CD4-positive, alpha-beta T cell treated with Interferon alpha-2 for 1 hour (primary cell): ENCODE measurements around the gene MORC4.

Source experiments
- DNase-seq, 2 donors: peaks; one replicate each; pipeline ENCODE4 v3.0.0-alpha.2; 2020 to 2022

Gene MORC4

DNA sequence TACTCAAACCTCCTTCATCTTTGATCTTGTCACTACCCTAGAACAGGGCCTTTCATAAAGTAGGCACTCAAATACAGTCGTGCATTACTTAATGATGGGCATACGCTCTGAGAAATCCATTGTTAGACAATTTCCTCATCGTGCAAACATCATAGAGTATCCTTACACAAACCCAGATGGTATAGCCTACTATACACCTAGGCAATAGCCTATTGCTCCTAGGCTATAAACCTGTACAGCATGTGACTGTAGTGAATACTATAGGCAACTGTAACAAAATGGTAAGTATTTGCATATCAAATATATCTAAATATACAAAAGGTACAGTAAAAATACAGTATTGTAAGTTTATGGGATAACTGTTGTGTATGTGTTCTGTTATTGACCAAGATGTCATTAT is 47.9 kb downstream of the MORC4 start:
- no peak for DNase-seq

DNA sequence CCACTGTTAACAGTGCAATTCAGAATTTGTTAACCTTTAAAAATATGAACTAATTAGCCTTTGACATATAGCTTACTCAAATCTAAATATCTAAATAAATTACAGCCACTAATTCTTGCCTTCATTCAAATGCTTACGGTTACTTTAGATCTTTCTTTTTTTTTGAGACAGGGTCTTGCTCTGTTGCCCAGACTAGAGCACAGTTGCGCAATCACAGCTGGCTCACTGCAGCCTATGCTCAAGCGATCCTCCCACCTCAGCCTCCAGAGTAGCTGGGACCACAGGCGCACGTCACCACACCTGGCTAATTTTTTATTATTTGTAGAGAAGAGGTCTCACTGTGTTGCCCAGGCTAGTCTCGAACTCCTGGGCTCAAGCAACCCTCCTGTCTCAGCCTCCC is 48.8 kb downstream of the MORC4 start:
- no peak for DNase-seq

DNA sequence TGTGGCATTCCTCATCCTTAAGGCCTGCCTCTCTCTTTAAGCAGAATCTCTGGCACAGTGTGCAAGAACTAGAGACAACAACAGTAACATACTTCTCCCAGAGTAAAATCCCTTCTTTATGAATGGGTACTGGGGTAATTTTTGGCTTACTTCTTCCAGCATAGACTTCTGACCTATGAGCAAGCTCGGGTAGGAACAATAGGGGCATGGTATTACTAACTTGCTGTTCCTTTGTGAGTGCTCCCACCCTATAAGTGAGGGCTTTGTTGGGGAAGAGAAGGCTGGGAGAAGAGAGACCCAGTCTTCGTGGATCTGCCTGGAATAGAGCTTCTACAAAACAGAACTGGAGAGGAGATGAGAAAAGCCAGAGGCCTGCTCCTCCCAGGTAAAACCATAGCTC is 49.6 kb downstream of the MORC4 start:
- DNase-seq, result no peak

DNA sequence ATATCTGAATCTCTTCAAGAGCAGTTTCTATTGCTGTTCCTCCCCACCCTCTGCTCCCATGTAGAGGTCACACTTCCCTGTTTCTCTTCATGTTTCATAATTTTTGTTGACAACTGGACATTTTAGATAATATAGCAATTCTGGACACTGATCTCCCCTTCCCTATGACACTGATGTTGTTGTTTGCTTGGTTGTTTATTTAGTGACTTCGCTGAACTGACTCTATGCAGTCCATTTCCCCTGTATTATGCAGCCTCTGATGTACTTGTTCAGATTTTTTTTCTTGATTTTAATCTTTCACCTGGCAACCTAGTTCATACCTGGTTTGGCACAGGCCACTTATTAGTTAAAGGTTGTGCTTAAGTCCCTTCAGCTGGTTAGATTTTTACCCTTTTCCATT is 50.6 kb downstream of the MORC4 start:
- DNase-seq, result no peak

DNA sequence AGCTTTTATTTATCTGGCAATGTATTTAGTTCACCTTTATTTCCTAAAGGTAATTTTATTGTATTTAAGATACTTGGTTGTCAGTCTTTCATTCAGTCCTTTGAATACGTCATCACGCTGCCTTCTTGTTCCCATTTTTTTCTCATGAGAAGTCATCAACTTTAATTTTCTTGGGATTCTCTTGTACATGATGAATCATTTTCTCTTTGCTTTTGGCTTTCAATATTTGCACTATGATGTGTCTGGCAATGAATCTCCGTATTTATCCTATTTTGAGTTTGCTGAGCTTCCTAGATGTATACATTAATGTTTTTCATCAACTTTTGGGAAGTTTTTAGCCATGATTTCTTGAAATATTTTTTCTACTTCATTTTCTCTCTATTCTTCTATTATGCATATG is 51.4 kb downstream of the MORC4 start:
- DNase-seq, result no peak

DNA sequence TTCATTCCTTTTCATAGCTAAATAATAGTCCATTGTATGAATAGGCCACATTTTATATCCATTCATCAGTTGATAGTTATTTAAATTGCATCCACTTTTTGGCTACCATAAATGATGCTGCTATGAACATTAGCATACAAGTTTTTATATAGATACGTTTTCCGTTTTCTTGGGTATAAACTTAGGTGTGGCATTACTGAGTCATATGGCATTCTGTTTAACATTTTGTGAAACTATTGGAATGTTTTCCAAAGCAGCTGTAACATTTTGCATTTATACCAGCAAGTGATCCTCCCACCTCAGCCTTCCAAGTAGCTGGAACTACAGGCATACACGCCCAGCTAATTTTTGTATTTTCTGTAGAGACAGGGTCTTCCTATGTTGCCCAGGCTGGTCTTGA is 53.5 kb downstream of the MORC4 start:
- no peak for DNase-seq

DNA sequence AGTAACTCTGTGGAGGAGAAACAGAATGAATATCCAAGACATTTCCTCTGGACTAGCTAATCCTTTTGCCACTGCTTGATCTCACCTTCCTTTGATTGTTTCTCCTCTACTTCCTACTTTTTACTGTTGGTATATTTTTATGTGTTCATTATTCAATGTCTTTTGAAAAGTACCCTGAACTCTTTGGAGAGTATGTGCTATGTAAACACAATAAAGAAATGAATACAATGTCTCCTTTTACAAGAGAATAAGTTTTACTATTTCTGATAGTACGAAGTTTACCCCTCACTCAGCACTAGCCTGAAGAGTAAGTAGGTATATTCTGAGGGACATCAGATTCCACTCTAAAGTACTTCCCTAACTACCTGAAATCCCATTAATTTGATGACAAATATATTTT is 59.9 kb downstream of the MORC4 start:
- no peak for DNase-seq

DNA sequence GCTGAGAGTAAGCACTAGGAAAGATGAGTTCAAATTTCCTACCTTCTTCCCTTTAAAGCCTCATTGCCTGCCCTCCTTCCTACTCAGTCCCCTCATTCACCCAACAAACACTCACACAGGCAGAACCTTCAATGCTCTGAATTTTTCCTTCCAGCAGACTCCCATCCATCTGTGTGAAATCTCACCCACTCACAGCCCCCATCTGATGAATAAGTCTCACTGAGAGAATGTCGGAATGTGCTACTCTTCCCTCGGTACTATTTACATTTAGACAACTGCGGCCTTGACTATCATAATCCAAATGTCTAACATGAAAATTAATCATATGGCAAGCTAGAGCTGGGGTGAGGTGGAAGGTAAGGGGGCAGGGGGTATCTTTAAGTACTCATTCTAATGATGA is 60.4 kb downstream of the MORC4 start:
- no peak for DNase-seq

DNA sequence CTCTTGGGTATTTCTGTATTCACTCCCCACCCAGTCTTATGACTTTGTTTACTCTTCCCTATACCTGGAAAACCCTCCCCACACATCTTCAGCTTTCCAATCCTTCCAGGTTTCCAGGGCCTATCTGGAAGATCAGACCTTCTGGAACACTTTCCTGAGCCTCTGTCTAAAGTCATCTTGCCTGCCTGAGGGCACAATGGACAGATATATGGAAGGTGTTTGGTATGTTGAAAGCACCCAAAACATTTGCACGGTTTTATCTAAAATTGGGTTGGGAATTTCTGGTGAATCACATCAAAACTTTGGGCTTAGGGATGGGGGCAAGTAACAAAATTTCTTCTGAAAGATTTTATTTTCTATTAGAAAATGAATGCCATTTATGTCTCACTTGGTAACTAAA is 63.8 kb downstream of the MORC4 start:
- DNase-seq, result no peak

DNA sequence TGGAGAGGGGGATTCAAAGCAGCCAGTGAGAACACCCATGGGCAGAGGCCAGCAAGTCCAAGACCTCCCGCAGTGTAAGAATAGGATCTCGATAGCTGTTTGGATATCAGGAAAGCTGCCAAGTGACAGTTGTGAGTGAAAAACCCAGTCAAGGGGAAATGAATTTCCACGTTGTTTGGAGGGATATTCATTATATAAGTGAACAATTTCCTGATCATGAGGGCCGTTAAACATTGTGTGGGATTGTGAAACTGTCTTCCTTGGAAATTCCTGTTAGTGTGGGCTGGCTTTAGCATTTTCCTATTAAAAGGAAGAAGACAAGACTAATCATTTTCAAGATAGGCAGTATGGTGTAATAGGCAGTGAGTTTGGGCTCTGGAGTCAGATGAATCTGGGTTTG is 64.8 kb downstream of the MORC4 start:
- no peak for DNase-seq

DNA sequence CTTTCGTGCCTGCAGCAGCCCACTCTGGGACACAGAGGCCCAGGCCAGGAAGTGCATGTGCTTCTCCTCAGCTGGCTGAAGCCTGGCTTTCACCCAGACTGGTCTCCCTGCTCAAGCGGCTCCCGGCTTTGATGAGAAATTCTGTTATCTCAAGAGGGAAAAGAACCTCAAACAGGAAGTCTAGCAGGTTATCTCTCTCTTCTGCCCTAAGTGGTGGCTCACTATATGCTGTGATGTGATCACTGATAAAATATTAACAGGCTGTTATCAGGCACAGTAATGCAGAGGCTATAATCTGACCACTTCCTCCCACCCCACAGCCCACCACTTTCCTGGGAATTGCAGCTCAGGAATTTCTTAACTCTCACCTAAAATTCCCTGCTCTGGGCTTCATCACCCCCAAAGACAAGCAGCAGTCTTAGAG is 66.5 kb downstream of the MORC4 start:
- no peak for DNase-seq

DNA sequence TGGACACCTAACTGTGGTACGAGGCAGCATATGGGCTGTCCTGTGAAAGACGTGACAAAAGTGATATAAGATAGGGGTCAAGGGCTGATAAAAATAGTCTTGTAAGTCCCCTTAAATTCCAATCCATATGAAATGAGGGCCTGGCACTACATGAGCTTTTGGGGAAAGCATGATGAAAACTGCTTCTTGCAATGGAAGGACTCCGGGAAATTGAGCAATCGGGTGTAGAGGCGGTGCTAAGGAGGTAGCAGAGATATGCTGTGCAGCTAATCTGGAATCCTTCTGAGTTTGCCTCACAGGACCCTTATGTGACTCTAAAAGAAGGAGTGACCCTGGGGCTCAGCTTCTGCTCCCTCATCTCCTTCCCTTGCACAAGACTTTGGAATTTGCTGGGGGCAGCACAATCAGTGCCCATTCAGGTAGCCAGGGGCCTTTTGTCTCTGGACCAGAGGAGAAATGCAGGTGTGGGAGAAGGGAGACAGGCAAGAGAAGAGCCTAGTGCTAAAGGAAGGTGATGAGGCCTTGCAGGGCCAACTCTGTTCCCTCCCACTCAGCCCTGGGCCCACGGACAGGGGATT is 67.0 kb downstream of the MORC4 start:
- no peak for DNase-seq

DNA sequence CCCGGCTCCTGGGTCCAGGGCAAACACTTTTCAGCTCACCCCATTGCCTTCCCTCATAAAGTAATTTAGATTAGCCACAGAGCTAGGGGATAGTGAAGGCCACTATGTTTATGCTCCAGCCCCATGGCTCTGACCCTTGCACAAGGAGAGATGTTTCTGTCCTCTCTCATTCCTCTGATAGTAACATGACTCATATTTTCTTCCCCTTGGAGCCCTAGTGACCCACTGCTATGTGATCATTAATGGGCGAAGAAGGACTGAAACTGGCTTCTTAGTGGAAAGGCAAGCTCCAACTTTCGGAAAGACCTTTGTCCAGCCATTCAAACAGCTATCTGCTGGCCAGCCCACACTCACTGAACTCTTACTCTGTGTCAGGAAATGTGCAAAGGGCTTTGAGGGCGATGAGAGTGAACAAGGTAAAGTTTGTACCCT is 67.5 kb downstream of the MORC4 start:
- DNase-seq, result no peak

DNA sequence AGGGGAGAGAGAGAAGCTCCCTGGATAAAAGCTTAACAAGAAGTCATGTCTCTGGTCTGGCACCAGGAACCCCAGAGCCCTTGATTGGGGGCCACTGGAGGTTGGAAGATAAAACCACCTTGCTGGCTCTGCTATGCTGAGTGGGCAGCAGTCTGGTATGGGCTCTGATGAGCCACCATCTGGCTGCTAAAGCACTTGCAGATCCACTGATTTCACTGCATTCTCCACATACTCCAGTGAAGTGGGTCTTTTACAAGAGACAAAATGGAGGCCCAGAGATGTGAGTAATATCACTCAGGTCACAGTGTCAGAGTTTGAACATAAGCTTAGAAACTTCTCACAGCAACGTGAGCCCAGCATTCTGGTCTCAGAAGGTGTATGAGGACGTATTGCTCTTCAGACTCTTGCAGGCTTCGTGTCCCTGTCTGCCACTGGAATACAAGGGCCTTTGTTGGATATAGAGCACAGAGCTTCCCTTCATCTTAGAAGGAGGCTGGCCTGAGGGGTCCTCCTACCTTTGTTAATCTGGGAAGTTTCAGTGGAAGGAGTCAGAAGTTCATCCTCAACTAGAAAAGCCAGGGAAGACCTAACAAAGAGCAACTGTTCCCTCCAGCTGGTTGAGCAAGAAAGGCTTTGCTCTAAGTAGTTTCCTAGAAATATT is 68.1 kb downstream of the MORC4 start:
- no peak for DNase-seq

DNA sequence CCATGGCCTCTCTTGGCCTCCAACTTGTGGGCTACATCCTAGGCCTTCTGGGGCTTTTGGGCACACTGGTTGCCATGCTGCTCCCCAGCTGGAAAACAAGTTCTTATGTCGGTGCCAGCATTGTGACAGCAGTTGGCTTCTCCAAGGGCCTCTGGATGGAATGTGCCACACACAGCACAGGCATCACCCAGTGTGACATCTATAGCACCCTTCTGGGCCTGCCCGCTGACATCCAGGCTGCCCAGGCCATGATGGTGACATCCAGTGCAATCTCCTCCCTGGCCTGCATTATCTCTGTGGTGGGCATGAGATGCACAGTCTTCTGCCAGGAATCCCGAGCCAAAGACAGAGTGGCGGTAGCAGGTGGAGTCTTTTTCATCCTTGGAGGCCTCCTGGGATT is 71.8 kb downstream of the MORC4 start:
- DNase-seq, result no peak

DNA sequence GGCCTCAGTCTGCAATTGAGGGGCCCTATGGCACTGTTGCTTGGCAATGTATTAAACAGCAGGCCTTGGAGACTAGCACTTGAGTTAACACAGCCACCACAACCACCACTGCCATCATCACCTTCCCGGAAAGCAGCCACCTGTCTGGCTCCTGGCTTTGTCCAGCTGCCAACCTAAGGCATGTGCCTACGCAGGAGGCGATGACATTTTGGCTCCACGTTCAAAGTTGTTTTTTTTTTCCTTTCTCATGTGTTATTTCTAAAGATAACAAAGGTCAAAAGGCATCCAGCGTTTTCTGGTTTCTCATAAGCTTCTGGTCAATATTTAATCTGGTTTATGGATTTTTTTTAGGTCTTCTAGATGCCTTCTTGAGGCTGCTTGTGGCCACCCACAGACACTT is 72.3 kb downstream of the MORC4 start:
- DNase-seq, result no peak

DNA sequence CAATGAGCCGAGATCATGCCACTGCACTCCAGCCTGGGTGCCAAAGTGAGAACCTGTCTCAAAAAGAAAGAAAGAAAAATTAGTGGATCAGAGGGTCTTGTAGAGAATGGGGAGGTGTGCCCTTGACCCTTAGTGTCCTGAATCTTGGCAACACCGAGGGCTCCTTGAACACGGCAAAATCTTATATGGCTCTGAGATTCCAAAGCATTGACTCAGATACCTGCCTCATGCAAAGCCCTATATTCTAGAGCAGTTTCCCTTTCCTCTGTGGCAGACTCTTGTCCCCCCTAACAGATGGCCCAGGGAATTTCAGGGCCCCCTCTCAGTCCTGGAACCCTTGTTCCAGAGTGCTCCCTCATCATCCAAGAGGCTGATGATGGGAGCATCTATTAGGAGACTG is 73.0 kb downstream of the MORC4 start:
- no peak for DNase-seq

DNA sequence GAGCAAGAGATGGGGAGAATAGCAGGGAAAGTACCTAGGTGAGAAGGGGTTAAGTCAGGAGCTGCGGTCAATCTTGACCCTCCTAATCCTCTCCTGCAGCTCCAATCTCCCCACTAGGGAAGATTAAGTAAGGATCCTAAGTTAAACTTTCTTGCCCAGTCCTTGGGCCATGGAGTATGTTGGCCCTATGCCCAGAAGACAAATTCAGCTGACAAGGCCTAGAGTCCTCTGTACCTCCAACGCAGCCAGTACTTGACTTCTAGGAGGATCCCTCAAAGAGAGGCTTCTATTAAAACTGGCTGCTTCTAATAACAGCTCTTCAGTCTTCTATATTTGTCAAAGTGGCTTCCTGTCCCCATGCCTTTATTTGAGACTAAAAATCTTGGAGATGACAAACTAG is 78.4 kb downstream of the MORC4 start:
- DNase-seq, result no peak

DNA sequence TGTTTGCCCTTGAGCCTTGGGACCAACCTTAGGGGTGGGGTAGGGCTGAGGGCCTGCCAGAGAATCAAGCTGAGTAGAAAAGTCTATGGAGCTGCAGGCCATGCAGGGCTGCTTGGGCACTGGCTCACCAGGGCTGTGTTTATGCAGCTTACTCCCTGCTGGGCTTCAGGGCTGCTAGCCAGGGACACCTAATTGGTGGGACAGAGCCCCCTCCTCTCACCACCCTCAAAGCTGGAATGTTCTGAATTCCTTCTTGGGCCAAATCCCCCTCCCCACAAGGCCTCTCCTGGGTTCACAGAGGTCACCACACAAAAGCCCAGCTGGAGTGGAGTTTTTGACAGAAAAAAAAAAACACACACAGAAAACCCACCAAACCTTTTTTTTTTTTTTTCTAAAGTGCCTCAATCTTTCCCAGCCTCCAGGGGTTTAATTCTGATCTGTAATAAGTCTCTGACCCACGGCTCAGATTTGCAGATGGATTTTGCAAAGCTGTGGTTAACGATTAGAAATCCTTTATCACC is 80.0 kb downstream of the MORC4 start, which contains the start of gene CLDN2:
CLDN2 (plus strand) TSS at position 471 of the 521 bp plus-strand sequence. CDS start 7,827 bp downstream, outside the sequence.
- DNase-seq, result no peak

DNA sequence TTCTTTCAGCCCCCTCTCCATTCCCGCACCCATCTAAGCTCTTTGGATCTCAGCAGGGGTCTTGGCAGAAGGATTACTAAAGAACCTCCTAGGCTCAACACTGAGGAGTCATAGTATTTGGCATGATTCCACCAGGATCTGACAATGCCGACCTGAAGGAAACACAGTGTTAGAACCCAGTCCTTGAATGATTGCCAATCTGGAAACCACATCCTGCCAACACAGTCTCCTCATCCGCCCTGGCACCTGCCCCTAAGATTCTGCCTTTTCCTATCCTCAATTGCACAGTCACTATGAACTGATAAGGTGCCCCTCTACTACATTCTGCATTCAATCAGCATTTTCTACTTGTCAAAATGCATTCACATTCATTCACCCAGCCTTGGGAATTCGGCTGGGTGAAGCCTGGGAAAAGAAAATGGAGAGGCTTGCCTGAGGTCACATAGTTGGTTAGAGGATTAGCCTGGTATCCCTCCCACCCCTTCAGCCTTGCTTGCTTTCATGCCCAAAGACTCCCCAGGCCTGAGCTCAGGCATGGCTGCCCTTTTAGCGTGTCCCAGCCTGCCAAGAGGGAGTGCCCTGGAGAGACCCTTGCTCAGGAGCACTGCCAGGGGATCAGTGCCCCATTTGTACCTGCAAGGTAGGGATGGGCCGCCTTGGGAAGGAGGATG is 82.0 kb downstream of the MORC4 start:
- peak in 1 of 2 donors; percentile 30 for DNase-seq

DNA sequence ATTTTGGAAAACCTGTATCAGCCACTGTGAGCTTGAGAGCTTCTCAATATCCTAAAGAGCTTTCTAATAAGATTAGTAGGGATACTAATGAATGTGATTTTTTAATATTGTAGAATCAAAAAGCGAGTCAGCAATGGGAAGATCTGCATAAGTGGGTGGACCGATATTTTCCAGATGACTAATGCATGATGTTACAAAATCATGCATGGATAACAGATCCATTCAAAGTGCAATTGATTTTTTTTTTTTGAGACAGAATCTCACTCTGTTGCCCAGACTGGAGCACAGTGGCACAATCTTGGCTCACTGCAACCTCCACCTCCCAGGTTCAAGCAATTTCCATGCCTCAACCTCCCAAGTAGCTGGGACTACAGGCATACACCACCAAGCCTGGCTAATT is 87.1 kb downstream of the MORC4 start:
- no peak for DNase-seq

DNA sequence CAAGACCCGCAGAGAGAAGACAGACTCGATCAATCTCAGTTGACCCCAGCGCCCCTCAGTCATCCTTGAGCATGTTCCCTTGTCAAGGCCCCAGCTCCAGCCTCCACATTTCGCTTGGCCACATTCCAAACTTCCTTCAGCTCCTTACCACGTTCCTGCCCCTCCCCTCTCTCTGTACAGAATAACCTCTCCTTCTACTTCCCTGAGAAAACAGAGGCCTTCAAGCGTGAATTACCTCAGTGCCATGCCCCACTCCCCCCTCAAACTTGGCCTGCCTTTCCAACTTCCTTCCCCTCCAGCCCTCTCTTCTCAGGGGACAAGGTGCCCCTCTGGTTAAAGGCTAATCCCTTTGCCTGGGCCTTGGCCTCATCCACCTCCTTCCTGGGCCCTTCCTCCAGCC is 93.7 kb downstream of the MORC4 start:
- DNase-seq, result no peak

DNA sequence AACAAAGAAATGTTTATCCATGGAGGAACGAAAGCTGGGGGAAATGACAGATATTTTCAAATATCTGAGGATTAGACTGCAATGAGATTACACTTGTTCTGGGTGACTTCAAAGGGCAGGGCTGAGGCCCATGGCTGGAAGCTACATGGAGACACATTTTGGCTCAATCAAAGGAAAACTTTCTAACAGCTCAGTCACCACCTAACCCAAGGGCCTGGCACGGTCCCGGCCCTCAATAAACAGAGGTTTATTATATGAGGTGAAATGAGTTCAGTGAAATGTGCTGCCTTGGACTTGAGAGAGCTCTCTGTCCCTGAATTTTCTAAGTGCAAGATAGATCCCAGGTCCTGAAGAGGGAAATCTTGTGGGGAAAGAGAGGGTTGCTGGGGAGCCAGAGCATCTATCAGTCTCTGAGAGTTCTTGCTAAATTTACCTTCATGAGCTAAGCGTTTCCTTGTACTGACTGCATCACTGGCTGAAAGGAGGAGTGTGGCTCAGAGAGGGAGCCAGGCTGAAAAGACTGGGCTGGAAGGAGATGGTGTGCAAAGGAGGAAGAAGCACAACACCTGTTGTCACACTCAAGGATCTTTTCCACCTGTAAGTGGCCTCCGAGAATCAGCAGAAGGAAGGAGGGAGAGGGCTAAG is 94.8 kb downstream of the MORC4 start:
- DNase-seq, result no peak
